22Rv1 (cell line): ENCODE results near the gene RAD52.

ENCODE experiments used
- ZFX ChIP-seq: fragments of 450-650 bp; IDR thresholded peaks from 2 replicates; pipeline ENCODE4 v1.6.1; 2017; ENCODE audit warnings: antibody characterized with exemption, borderline replicate concordance
- TF ChIP-seq, protein P1 (sequence below): fragments of 450-650 bp; IDR thresholded peaks from 2 replicates; pipeline ENCODE4 v1.5.1; 2017; ENCODE audit warnings: mild to moderate bottlenecking

DNA sequence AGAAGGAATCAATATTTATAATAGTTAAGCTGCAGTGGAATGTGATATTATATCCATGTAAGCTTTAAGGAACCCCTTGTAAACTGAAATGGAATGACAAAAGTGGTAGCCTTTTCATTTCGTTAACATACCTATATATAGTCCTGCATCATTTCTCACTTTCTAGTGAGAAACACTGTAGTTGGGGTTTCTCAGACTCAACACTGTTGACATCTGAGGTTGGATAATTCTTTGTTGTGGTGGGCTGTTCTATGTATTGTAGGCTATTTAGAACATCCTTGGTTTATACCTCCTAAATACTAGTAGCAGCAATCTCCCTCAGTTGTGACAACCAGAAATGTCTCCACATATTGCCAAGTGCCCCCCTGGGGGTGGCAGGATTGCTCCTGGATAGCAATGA, 79.1 kb downstream of the RAD52 start:
- TF ChIP-seq, protein P1, sequence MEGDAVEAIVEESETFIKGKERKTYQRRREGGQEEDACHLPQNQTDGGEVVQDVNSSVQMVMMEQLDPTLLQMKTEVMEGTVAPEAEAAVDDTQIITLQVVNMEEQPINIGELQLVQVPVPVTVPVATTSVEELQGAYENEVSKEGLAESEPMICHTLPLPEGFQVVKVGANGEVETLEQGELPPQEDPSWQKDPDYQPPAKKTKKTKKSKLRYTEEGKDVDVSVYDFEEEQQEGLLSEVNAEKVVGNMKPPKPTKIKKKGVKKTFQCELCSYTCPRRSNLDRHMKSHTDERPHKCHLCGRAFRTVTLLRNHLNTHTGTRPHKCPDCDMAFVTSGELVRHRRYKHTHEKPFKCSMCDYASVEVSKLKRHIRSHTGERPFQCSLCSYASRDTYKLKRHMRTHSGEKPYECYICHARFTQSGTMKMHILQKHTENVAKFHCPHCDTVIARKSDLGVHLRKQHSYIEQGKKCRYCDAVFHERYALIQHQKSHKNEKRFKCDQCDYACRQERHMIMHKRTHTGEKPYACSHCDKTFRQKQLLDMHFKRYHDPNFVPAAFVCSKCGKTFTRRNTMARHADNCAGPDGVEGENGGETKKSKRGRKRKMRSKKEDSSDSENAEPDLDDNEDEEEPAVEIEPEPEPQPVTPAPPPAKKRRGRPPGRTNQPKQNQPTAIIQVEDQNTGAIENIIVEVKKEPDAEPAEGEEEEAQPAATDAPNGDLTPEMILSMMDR, result no peak
- TF ChIP-seq ZFX, result no peak
